Activated CD4-positive, alpha-beta T cell treated with anti-CD3 and anti-CD28 coated beads, Interleukin-2, Interleukin-6, amounts not matched to agents 100 ng/mL and 50 ng/mL, durations not matched to agents 16 hours and 8 hours (primary cell): ENCODE results near the gene ARMC3.

Experiments
- DNase-seq: peaks from one replicate; pipeline ENCODE4 v3.0.0-alpha.2; 2020

ARMC3 gene

DNA sequence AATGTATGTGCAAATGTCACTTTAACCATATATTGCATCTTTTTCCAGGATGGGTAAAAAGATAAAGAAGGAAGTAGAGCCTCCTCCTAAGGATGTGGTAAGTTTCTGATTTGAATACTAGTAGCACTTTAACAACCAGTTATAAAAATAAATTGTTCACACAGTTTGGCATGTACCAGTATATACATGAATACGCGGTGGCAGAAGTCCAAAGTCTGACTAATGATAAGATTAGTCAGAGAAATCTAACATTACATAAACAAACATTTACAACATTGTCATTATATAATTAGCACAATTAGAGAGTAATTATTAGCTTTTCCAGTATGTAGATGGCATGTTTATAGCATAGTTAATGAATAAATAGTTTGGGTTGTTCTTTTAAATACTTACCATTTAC is 4.1 kb downstream of the ARMC3 start:
- DNase-seq: no peak

DNA sequence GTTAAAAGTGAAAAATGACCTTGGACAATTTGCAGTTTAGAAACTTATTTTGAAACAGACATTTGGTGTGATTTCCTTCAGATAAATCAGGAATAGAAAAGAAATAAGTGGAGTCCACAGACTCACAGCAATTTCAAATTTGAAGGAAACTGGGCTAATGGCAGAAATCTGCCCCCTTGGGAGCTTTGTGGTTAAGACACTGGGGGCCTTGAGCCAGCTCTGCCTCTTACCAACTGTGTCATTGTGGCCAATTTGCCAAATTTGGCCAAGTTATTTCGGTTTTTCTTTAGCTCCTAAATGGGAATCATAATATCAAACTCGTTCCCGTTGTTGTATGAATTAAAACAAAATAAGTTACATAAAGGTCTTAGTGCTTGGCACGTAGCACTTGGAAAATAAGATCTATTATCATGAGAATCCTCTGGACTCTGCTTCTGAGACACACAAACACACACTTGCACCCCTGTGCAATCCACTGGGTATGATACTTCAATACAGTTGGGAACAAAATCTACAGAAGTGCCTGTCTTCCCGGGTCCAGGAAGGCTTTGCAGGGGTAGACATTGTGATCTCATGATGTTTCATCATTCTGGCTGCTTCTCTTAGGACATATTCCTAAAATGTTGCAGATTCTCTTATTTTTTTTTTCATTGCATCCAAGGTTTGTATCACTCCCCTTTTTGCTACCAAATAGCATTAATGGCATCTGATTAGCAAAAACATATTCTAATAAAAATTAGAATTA is 4.9 kb downstream of the ARMC3 start:
- DNase-seq: no peak

- DNase-seq: no peak
Observed at GRCh38 chr10:22934726-22935125, 6.9 kb downstream of the ARMC3 start.

- no peak for DNase-seq
Observed at GRCh38 chr10:22942437-22942836, 14.6 kb downstream of the ARMC3 start.

DNA sequence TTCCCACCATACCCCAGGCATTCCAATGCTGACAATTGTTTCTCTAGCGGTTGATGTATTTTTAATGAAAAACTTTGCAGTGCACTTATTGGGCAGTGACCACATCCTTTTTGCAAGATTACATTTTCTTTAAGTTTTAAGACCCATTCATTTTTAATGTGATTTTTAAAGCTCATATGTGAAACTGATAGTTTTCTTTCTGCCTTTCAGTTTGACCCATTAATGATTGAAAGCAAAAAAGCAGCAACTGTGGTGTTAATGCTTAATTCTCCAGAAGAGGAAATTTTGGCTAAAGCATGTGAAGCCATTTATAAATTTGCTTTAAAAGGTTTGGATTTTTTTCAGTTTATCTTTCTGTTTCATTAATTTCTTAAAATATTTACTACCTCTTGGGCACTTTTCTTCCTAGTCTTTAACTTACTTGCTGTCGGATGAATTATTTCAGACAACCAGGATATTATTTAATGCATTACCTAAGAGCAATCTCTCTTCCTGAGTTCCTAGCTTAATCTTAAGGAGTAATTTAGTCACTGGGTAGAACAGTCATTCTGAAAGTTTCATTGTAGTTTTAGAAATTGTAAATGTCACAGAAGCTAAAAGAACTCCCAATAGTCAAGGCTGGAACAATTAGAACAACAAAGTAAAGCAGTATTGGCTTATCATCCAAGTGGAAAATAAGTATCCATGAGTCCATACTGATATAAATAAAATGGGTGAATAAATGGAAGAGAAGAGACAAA is 18.3 kb downstream of the ARMC3 start:
- DNase-seq: peak; percentile 25

DNA sequence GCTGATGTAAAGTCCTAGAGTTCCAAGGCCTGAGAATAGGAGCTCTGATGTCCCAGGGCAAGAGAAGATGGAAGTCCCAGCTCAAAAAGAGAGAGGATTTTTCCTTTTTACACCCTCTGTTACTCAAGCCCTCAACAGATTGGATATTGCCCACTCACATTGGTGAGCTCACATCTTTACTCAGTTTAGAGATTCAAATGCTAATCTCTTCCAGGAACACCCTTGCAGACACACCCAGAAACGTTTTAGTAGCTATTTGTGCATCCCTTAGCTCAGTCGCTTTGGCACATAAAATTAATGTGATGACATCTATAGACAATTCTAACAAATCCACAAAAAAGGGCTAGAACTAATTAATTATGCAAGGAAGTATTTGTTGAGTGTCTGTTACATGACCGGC is 27.1 kb downstream of the ARMC3 start:
- no peak for DNase-seq

- DNase-seq: no peak
Observed at GRCh38 chr10:22958338-22958737, 30.5 kb downstream of the ARMC3 start.

DNA sequence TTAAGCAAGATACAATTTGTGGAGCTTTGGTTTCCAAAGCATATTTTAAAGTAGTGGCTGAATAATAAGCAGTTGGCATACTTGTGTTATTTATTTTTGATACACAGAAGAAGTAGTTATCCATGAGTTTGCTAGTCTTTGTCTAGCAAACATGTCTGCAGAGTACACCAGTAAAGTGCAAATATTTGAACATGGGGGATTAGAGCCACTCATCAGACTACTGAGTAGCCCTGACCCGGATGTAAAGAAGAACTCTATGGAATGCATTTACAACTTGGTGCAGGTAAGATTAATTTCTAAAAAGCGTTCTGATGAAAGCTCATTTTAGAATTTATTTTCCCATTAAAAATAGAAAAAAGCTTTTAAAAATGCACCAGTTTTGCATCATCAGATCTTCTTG is 31.4 kb downstream of the ARMC3 start:
- DNase-seq: no peak

DNA sequence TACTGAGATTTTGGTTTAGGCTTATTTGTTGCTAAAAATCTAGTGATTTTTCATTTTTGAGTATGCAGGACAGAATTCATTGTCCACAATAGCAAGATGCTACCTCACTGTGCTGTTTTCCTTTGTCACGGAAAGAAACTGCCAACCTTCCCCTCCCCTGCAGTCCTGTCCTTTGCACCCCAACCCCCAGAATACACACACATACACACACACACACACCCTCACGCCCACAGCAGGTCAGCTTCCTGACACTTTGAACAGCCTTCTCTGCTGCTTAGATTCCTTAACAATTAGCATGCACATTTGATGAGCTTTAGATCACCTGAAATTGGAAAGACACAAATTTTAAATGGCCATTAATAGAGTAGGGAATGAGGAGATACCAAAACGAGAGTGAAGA is 32.1 kb downstream of the ARMC3 start:
- DNase-seq: no peak

DNA sequence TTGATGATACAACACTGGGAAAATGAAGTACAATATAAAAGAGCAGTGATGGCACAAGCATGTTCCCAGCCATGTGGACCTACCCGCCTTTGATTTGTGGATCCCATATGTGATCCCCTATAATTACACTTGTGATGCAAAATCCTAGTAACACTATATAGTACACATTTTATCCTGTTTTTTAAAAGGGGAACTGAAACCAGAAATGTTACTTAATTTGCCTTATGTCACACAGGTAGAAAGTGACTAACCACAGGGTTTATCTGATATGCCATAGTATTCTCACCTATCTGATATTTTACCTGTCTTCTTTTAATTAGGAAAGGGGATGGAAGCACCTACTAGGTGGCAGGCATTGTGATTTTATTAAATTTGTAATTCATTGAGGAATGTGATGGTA is 35.0 kb downstream of the ARMC3 start:
- no peak for DNase-seq

DNA sequence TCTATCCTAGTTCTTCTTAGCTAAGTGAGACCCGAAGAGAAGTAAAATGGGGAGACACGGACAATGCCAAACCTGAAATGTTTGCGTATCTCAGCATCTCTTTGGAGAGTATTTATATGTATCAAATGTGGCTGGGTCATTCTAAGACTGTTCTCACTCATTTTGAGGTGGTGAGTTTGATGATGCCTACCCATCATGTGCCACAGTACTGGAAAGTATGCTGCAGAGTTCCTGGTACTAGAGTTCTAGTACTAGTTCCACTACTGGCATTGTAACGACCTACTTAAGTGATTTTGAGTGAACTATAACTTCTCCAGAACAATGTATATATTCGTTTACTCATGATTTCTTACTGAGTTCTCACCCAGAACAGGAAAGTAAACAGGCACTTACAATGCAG is 41.9 kb downstream of the ARMC3 start:
- DNase-seq: no peak

GRCh38 chr10:22976534-22976933 is 48.7 kb downstream of the ARMC3 start:
- DNase-seq: no peak

DNA sequence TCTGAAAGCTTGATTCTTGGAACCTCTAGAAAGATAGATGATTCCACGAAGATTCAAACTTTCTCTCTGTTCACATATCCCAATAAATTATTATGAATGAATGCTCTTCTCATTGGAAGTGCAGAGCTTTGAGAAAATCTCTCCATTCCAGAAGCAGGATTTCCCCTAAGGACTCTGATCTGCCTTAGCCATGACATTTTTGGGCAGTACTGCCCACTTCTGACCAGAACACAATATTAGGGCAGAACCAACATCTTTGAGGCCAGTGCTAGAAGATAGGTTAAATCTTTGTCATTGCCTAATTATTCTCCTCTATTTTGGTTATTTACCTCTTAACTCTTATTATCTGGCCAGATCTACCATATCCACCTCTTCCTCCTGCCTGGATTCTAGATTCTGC is 49.9 kb downstream of the ARMC3 start:
- no peak for DNase-seq

DNA sequence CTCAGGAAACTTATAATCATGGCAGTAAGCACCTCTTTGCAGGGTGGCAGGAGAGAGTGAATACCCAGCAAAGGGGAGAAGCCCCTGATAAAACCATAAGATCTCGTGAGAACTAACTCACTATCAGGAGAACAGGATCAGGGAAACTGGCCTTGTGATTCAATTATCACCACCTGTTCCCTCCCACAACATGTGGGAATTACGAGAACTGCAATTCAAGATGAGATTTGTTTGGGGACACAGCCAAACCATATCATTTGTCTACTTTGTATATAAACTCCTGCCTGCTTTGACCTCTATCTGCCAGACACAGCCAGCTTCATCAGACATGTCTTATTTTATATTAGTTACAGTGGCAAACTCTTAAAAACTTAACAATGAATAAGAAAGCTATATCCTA is 50.4 kb downstream of the ARMC3 start:
- DNase-seq: no peak

- DNase-seq: no peak
Observed at GRCh38 chr10:22978918-22979317, 51.1 kb downstream of the ARMC3 start.

DNA sequence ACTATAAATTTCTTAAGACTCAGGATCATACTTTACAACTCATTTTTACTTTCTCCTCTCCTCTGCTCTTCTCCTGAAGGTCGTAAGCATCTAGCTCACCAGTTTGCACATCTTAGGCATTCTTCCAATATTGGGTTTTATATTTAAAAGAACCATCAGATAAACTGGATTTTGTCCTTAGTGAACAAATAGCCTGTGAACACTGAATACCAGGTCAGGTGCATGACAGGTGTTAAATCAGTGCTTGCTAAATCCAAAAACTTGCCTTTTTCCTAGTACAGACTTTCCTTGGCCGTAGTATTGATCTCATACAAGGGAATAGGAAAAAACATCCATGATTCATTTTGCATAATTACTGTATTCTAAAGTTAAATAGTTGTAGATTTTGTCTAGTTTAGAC is 53.0 kb downstream of the ARMC3 start:
- DNase-seq: no peak

DNA sequence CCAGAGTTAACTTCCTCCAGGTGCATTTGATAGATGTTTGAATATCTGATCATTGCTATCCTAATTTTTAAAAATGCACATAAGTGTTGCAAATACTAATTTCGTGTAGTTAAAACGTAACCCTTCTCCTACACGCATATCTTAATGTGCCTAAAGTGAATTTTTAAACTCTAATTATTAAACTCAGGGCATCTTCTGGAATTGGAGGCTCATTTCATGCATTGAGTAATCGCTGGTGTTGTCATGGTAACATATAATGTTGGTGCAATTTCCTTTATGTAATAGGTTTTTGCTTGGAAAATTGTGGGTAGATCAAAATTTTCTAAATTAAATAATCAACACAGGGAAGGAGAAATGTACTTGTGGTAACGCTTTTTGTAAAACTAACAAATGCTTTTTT is 56.2 kb downstream of the ARMC3 start:
- DNase-seq: no peak

- DNase-seq: peak; percentile 26
Observed at GRCh38 chr10:22986771-22987542, 59.1 kb downstream of the ARMC3 start.

DNA sequence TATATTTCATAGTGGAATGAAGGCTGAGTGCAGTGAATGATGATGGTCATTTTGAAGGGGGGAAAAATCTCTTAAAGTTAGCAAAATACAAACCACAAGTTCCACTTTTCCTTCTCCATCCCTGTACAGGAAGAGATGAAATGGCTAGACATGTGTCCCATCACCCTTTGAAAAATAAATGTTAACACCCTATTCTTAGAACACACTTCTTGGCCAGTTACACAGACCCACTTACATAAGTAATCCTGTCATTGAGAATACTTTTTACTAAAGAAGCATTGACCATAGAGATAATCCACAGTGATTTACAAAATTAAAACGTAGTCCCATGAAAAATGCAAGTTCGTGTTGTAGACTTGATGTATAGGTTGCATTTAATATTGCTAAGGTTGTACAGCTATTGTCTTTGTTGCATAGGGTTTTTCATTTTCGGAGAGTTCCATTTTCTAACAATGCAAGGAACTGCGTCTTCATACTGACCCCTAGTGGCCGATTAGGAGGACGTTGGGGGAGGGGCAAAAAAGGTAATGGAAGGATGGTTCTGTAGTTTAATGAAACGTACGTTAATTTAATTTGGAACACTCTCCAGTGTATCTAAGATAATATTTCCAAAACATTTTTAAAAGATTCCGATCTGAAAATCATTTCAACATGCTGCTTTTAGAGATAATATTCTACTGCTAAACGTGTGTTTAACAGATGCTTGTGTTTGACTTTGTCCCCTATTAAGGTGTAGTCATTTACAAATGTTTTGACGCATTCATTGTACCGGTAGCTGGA is 60.9 kb downstream of the ARMC3 start:
- DNase-seq: peak; percentile 80

GRCh38 chr10:22990443-22990842 is 62.6 kb downstream of the ARMC3 start:
- no peak for DNase-seq

DNA sequence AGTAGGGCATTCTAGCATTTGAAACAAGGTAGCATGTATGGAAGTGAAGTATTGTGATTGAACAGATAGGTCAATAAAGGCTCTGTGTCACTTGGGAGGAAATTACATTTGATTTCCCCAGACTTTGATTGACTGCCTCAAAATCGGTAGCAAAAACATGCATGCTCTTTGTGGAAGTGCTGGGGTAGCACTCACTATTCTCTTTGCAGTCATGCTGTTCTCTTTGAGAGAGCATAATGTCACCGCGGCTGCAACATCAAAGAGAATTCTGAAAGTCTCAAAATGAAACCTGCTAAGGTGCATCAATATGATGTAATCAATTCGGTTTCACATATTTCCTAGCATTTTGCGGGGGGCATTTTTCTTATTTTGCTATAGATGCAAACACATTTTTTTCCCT is 64.2 kb downstream of the ARMC3 start:
- peak; percentile 62 for DNase-seq

DNA sequence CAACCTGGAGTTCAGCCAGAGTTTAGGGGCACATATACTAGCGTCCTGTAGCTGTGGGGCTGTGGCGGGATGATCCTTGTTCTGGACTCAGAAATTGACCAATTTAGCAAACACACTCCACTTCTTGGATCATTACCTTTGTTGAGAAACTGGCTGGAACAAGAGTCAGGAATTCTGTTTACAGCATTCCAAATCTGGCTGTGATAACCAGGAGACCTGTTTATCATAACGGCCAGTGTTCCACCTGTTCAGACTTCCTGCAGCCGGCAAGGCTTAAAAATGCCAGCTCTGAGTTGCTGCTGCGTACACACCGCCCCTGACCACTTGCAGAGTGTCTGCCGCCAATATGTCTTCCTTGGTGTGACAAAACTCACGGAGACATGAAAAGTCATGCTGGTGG is 64.8 kb downstream of the ARMC3 start:
- DNase-seq: no peak

- DNase-seq: no peak
Observed at GRCh38 chr10:22993314-22993713, 65.5 kb downstream of the ARMC3 start.
